Activated naive CD8-positive, alpha-beta T cell treated with anti-CD3 and anti-CD28 coated beads, Interleukin-2, amount 50 U/mL, for 24 hours (primary cell): ENCODE results near the gene TPRX1.

Experiments used
- ATAC-seq: fragments of 150-1000 bp; cut with Tn5 transposase; one replicate; pipeline ENCODE4 v1.10.0; 2021
- DNase-seq: peaks from one replicate; pipeline ENCODE4 v3.0.0; 2021
- H3K27ac Mint-ChIP-seq: one replicate; pipeline ENCODE4 v1.8.0; 2021; ENCODE audit warnings: mild to moderate bottlenecking, mixed read lengths
- H3K27me3 Mint-ChIP-seq: one replicate; pipeline ENCODE4 v1.8.0; 2021; ENCODE audit warnings: mixed read lengths
- H3K36me3 Mint-ChIP-seq: one replicate; pipeline ENCODE4 v1.8.0; 2021; ENCODE audit warnings: low read depth, mixed read lengths
- H3K4me1 Mint-ChIP-seq: one replicate; pipeline ENCODE4 v1.8.0; 2021; ENCODE audit warnings: mixed read lengths
- H3K4me3 Mint-ChIP-seq: one replicate; pipeline ENCODE4 v1.8.0; 2021; ENCODE audit warnings: mild to moderate bottlenecking, moderate library complexity, mixed read lengths
- H3K9me3 Mint-ChIP-seq: one replicate; pipeline ENCODE4 v1.8.0; 2021; ENCODE audit warnings: mixed read lengths

The TPRX1 gene

DNA sequence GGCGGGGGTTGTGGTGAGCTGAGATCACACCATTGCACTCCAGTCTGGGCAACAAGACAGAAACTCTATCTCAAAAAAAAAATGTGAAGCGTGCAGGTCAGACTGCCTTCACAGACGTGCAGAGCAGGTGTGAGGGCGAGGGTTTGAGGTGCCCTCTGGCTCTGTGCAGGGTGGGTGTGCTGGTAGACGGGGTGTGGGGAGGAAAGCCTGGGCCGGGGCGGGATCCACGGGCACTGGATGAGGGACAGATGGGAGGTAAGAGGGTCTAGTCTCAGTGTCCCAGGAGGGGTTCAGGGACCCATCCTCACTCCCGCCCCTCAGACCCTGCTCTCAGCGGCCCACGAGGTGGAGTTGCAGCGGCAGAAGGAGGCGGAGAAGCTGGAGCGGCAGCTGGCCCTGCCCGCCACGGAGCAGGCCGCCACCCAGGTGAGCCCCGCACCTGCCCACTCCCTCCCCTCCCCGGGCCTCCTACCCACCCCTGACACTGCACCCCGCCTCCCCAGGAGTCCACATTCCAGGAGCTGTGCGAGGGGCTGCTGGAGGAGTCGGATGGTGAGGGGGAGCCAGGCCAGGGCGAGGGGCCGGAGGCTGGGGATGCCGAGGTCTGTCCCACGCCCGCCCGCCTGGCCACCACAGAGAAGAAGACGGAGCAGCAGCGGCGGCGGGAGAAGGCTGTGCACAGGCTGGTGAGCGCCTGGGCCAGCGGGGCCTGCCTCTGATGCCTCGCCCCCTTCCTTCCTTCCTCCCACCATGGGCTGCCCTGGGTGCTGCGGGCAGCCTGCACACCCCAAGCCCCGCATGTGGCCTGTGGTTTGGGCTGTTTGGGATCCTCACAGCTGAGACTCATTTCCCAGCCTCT is 49.9 kb downstream of the TPRX1 start:
- Mint-ChIP-seq H3K36me3 (peaks cover 52% of the 10 kb centered on the region), H3K27me3 (no peaks in the 10 kb centered on the region), H3K4me3 (no peak overlapping the region), H3K27ac (no peak overlapping the region), H3K4me1 (peaks cover 10% of the 10 kb centered on the region), H3K9me3 (no peaks in the 10 kb centered on the region)
- ATAC-seq = no peak
- no peak for DNase-seq

DNA sequence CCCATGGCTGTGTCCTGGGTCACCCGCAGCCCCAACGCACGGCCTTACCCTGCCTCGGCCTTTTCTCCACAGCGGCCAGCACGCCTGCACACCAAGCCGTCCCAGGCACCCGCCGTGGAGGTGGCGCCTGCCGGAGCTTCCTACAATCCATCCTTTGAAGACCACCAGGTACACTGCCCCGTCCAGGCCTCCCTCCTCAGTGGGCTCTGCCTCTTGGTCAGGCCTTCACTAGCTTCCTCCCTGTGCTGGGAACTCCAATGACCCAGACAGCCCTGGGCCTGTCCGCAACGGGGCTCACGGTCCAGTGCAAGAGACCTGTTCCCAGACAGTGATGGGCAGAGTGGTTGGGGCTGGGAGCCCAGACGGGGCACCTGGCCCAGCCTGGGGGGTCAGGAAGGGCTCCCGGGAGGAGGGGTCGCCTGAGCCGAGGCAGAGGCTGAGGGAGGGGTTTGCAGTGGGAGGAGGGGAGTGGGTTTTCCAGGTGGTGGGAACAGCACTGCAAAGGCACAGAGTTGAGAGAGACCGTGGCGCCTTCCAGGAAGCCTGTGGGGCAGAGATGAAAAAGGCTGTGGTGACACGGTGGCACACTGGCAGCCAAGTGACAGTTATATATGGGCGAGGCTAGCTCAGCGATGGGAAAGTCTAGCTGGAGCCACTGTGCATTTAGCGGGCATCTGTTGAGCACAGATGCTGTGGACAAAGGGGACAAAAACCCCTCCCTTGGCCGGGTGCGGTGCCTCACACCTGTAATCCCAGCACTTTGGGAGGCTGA is 51.7 kb downstream of the TPRX1 start:
- Mint-ChIP-seq H3K4me3 (no peak overlapping the region), H3K9me3 (no peaks in the 10 kb centered on the region), H3K4me1 (peaks cover 25% of the 10 kb centered on the region), H3K27me3 (no peaks in the 10 kb centered on the region), H3K36me3 (peaks cover 48% of the 10 kb centered on the region), H3K27ac (no peak overlapping the region)
- no peak for DNase-seq
- no peak for ATAC-seq
